ENCODE measurements around the gene TGFBRAP1.
"Not testable (repeated sequence)": the region's sequence is repeated elsewhere in the genome, so short reads cannot be mapped to it uniquely, and the experiment has no call there.

The TGFBRAP1 gene

DNA sequence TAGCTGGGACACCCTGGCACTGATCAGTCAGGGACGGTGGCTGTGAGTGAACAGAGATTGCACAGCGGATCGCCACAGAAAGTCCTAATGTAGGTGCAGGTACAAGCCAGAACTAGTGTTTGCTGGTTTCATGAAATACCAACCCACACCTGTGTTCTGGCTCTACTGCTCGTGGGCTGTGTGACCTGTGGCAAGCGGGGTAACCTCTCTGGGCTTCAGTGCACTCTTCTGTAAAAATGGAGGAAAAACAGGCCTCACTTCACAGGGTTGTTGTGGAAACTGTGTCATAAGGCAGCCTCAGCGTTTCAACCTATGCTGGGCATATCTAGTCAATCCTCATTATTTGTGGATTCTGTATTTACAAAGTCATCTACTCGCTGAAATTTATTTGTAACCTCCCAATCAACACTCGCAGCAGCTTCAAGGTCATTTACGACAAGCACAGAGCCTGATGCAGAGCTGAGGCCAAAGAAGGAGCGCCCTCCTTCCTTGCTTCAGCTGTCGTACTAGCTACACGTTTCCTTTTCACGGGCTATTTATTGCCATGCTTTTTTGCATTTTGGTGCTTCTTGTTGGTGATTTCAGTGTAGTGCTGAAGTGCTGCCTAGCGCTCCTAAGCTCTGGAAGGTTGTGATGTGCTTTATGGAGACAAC is 58.0 kb downstream of the TGFBRAP1 start:
- DNase-seq: no peak

DNA sequence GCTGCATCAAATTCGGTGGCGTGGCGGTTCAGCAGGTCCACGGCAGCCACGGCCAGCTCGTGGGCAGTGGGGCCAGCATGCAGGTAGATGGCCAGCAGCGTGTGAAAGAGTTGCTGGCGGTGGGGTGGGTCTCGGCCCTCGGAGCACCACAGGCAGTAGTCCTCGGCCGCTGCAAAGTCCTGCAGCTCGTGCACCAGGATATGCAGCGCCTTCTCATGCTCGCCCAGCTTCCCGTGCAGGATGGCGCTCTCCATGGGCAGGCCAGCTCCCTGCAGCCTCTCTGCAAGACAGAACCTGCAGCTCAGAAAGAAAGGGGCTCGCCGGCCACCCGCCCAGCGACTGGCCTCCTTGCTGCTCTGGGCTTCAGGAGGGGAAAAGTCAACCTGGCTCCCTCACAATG is 60.1 kb downstream of the TGFBRAP1 start:
- no peak for DNase-seq

DNA sequence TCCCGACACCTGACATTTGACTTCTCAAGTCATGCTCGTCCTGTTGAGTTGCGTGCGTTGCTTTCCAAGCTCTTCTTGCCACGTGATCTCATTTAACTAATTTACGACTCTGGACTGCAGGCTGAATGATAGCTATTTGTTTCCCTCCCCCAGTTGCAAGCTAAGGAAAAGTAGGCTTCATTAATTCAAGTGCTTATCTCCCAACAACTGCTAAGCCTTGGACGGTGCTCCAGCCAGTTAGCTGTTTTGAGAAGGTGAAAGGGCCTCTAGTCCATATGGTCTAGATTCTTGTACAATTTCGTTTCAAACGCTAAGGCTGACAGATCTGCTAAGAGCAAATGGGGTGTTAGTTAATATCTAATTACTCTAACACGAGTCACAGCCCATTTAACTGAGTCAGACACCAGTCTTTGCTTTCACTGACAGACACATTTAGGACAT is 66.9 kb downstream of the TGFBRAP1 start:
- DNase-seq: no peak

DNA sequence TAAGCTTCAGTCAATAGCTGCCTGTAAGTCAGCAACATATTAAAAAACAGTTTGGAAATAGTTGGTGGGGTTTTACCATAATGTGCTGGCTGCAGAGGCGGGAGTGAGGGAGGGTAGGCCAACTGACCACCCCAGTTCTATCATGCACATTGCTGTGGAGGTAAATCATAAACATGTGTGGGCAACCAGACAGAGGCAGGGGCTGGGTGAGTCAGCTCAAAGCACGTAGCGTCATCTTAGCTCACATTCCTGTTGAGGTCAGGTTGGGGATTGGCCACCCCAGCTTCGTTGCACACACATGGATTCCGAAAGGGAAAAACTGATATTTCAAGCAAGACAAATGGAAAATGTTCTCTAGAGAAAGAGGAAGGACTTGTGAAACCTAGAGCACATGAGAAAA is 68.5 kb downstream of the TGFBRAP1 start:
- no peak for DNase-seq

DNA sequence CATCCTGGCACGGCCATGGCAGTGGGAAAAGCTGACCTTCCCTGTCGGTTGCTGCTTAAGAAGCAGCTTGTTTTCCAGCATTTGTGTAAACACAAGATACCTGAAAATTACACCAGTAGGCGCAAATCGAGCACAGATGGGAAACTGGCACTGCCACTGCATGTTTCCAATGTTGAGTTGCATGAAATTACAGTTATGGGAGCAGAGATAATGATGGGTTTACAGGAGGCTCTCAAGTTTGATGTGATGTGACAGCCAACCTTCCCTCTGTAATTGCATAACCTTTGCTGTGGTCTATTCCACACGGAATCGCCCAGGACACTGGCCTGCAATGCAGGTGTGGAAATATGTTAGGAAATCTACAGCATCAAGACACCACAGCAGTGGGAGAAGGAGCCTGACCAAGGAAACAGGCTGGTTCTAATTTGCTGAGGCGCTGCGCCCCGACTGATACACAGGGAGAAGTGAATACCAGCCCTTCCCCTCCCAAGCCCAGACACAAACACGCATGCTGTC is 70.6 kb downstream of the TGFBRAP1 start:
- no peak for DNase-seq

DNA sequence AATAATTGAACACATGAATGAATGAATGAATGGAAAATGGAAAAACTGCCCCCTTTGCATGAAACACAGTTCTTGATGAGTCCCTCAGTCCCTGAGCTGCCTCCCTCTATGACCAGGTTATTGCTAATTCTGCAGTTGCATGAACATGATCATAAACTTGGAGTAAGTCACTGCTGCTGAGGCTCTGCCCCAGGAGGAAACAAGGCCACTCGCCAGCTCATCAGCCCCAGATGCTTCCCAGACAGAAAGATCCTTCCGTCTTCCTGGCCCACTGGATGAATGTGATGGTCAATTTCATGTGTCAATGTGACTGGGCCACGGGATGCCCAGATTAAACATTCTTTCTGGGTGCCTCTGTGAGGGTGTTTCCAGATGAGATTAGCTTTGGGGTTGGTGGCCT is 71.6 kb downstream of the TGFBRAP1 start:
- no peak for DNase-seq

DNA sequence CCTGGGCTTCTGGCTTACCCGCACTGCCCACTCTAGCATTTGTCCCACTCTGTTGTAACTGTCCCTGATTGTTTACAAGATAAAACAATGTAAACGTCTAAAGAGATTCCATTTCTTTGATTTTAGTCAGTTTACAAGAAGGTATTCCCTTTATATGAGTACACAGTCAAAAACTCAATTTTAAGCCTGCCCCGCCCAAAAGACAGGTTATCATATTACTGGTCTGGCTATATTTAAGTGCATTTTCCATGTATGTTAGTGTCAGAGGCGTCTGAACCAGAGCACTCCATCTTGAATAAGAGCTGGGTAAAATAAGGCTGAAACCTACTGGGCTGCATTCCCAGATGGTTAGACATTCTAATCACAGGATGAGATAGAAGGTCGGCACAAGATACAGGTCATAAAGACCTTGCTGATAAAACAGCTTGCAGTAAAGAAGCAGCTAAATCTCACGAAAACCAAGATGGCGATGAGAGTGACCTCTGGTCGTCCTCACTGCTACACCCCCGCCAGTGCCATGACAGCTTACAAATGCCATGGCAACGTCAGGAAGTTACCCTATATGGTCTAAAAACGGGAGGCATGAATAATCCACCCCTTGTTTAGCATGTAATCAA is 73.0 kb downstream of the TGFBRAP1 start:
- DNase-seq: no peak

DNA sequence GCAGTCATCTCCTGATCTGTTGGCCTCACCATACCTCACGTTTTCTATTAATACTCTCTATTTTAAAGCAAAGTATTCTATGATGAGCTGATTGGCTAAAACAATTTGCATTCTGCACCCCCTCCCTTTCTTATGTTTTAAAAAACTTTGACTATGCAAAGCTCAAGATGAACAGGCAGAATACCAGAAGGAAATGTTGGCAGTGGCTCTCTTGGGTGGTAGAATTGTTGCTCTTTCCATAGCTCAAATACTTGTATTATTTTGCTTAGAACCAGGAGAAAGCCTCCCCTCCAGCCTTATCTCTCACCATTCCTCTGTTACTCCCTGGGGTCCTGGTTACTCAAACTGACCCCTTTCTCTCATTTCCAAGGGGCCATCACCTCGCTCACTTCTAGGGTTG is 73.6 kb downstream of the TGFBRAP1 start:
- no peak for DNase-seq

DNA sequence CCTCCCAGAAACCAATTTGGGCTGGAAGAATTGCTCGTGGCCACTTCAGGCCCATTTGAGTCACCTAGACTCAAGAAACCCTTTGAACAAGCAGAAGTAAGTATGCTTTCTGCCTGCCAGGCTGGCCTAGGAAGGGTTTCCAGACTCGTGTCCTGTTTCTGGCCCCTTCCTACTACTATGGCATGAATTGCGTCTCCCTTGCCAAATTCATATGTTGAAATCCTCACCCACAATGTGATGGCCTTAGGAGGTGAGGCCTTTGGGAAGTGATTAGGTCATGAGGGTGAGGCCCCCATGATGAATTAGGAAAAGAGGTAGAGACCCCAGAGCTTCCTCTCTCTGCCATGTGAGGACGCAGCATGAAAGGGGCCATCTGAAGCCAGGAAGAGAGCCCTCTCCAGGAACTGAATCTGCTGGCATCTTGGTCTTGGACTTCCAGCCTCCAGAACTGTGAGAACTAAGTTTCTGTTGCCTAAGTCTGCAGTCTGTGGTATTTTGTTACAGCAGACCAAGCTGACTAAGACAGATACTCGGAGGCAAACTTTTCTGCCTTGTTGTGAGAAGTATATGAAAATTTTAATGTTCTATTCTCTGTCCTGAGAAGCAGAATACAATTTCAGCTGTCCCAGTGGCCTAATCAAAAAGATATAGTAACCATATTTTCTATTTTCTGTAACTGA is 74.9 kb downstream of the TGFBRAP1 start:
- DNase-seq: no peak

DNA sequence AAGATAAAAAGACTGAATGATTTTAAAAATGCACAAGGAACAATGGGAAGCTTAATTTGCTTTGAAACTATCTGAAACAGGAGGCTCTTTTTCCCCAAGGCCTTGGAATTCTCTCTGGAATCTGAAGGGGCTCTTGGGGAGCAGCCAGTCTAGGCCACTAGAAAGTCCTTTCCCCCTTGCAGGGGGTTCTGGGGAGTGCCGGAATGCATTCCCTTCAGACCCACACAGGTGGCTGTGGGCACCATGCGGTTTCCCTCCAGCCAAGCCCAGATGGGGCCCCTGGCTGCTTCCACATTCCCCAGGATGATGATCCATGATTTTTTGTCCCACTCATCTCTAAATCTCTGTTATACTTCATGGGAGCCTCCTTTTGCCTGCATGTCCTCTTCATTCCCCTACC is 77.3 kb downstream of the TGFBRAP1 start:
- DNase-seq: no peak

DNA sequence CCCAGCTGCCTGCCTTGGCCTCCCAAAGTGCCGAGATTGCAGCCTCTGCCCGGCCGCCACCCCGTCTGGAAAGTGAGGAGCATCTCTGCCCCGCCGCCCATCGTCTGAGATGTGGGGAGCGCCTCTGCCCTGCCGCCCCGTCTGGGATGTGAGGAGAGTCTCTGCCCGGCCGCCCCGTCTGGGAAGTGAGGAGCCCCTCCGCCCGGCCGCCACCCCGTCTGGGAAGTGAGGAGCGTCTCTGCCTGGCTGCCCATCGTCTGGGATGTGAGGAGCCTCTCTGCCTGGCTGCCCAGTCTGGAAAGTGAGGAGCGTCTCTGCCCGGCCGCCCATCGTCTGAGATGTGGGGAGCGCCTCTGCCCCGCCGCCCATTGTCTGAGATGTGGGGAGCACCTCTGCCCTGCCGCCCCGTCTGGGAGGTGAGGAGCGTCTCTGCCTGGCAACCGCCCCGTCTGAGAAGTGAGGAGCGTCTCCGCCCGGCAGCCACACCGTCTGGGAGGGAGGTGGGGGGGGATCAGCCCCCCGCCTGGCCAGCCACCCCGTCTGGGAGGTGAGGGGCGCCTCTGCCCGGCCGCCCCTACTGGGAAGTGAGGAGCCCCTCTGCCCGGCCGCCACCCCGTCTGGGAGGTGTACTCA is 78.4 kb downstream of the TGFBRAP1 start:
- not testable (repeated sequence) for DNase-seq

DNA sequence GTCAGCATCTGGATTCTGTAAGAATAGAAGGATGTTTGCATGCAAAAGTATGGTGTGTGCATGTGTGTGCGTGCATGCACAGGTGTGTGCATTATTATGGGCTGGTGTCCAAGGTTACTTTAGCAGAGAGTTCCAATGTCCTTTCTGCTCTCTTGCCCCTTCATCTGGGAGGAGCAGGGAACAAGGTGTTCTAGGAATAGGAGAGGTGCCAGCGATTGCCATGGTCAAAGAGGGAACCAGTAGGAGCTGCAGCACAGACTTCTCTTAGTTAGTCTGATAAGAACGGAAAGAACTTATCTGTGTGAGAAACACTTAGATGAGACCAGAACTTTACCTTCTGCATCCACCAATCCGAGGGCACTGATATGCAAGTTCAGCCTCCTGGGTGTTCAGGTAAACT is 79.6 kb downstream of the TGFBRAP1 start:
- DNase-seq: no peak

DNA sequence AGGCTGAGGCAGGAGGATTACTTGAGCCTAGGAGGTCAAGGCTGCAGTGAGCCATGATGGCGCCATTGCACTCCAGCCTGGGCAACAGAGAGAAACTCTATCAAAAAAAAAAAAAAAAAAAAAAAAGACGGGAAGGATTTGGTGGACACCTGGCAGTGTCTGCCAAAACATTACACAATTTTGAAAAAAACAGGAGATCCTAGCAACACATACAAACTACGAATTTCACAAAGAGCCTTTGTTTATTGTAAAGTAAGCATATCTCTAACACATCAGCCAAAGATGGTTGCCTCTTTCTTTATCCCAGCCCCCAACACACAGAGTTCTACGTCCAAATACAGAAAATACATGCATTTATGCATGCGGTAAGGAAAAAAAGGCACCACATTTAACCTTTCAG is 80.4 kb downstream of the TGFBRAP1 start:
- DNase-seq: no peak

DNA sequence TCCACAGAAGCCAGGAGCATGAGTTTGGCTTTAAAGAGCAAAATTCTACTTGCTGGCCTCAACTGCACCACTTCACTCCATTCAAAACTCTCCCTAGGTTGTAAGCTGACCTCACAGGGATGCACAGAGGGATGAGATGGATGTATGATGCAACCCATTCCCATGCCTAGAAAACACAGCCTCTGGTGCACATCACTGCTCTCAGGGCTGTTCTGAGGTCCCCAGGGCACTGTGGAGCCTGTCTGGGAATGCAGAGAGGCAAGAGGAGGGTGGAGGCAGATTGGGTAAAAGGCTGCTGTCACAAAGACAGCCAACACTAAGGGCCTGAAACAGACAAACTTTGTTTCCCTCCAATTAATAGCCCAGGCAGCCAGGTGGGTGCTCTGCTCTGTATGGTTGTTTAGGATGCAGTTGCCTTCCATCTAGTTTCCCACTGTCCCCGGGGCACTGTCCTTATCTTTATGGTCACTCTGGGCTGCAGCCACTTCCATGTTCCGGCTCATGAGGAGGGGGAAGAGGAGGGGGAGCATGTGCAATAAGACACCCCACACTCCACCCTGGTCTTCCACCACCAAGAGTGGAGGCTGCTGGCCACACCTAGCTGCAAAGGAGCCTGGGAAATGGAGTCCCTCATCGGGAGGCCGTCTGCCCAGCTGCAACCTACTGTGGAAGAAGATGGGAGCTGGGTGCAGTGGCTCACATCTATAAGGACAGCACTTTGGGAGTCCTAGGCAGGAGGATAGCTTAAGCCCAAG is 81.0 kb downstream of the TGFBRAP1 start:
- DNase-seq: no peak

DNA sequence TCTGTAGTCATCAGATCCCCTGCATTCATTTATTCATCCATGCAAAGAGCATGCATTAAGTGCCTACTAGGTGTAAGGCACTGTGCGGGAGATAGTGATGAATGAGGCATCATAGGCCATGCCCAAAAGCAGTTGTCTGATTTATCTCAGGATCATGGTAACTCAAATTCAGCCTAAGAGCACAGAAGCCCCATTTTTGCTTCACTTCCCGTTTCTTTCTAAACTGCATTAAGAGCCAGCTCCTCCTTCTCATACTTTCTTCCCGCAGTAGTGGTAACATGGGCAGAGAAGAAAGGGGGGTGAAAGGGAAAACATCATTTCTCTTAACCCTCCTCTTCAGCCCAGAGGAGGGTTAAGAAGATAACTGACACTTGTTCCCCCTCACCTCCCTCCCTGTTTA is 85.1 kb downstream of the TGFBRAP1 start:
- no peak for DNase-seq

DNA sequence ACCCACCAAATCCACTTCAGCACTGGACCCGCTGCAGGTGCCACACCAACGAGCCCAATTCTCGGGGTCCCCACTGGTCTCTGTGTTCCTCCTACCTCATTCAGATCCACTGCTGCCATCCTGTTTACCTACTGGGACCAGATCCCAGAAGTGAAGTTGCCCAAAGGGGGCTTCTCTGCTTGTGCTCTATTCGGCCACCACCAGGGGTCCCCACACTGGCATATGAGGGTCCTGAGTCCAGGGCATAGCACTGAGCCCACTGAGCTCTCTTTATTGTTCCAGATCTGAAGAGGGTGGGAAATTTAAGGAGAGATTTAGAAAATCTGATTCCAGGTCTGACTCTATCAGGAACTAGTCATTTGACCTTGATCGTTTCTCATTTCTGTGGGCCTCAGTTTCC is 85.6 kb downstream of the TGFBRAP1 start:
- no peak for DNase-seq

DNA sequence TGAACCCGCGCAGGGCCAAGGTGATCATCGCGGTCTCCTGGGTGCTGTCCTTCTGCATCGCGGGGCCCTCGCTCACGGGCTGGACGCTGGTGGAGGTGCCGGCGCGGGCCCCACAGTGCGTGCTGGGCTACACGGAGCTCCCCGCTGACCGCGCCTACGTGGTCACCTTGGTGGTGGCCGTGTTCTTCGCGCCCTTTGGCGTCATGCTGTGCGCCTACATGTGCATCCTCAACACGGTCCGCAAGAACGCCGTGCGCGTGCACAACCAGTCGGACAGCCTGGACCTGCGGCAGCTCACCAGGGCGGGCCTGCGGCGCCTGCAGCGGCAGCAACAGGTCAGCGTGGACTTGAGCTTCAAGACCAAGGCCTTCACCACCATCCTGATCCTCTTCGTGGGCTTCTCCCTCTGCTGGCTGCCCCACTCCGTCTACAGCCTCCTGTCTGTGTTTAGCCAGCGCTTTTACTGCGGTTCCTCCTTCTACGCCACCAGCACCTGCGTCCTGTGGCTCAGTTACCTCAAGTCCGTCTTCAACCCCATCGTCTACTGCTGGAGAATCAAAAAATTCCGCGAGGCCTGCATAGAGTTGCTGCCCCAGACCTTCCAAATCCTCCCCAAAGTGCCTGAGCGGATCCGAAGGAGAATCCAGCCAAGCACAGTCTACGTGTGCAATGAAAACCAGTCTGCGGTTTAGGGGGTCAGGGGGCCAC is 87.1 kb downstream of the TGFBRAP1 start:
- DNase-seq: no peak

DNA sequence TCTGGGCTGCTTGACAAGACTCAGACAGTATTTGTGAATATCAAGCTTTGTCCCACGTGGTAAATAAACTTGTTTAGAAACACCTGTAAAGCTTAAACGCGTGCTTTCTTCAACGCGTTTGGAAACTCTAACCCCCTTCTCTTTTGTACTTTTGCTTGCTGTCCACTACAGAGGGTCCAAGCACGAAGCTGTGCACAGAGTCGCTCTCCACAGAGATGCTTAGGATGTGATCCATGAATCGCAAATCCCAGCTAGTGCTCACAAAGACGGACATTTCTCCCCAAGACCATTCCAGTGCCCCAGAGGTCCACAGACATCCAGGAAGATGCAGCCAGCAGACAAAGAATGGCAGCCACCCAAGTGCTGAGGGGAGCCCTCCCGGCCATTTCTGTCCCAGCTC is 88.1 kb downstream of the TGFBRAP1 start, which contains the start of gene GPR45:
Gene GPR45, plus strand, starts transcription at position 301 of the 400 bp plus-strand sequence. CDS start 116 bp downstream, outside the sequence.
- no peak for DNase-seq

DNA sequence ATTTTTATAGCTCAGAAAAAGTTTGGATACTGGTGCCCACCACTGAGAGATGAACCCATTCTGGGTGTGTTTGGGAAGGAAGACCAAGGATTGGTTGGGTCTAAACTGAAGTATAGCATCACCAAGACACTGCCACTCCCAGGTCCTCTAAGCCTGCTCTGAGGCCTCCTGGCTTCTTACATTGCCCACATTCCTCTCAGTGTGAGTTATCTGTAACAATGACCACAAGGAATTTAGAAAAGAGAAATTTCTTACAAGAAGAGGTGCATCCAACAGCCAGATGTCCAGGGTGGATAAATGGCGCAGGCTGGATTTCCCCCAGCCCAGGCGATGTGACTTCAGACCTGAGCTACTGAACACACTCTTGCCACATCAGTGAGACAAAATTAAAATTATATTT is 89.6 kb downstream of the TGFBRAP1 start:
- DNase-seq: no peak

DNA sequence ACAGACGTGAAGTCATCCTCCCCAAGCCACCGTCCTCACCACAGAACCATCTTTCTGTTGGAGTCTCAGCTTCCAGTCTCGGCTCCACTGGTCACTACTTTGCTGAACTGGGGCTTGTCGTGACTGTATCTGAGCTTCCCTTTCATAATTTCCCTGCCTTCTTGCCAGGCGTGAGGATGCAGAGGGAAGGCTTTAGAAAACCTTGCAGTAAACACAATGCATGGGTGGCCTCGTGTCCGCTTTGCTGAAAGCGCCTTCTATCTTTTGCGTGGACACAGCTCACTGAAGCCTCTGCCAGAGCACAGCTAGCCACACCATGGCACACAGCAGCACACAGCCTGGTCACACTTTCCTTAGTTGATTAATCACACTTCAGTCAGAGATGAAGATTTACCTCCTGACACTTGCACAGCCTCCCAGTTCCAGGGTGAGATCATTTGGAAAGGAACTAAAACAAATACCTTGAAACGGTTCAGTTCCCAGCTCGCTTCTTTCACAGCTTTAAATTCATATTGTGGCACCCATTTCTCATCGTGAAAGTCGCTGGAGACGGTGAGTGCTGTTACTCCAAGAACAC is 90.8 kb downstream of the TGFBRAP1 start:
- no peak for DNase-seq

DNA sequence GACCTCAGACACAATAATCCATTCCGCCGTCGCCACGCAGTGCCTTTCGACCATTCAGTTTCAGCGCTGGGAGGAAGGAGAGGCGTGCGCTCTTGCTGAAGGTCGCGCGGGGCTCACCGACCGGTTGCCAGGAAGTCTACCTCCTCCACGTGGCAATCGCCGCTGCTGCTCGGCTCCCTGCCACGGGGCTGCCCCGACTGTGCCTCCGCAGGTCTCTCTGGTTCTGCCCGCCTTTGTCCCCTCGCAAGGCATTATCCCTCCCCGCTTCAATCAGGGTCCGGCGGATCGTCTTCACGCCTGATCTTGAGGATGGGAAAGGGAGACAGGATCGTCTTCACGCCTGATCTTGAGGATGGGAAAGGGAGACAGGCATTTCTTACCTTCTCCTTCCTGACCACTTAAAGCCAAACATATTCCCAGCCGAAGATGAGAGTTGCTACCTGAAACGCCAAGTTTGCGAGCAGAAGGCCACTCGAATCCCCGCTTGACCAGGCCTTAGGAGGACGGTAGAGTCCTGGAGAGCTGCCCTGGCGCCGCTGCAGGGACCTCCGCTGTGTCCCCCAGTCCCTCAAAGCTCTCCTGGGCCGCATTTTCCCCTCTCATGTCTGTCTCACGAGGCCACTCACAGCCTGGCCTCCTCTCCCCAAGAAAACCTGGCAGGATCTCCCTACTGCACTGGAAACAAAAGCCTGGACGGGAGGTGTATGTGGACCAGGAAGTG is 92.3 kb downstream of the TGFBRAP1 start:
- no peak for DNase-seq
